NCI-H1694 (cell line): ENCODE results near the gene DPYD.

Experiments
- DNase-seq: peaks from one replicate; lab custom pipeline; 2025; lab: John Stamatoyannopoulos, UW

DPYD gene

GRCh38 chr1:97091679-97092078 is 829.2 kb downstream of the DPYD start:
- DNase-seq, result no peak

GRCh38 chr1:97091263-97091662 is 829.6 kb downstream of the DPYD start:
- no peak for DNase-seq

GRCh38 chr1:97090725-97091124 is 830.1 kb downstream of the DPYD start:
- DNase-seq, result no peak

- DNase-seq, result no peak
Observed at GRCh38 chr1:97089173-97089572, 831.7 kb downstream of the DPYD start.

GRCh38 chr1:97088391-97088790 is 832.4 kb downstream of the DPYD start:
- DNase-seq, result no peak

- DNase-seq, result no peak
Observed at GRCh38 chr1:97084546-97084945, 836.3 kb downstream of the DPYD start.

- DNase-seq, result no peak
Observed at GRCh38 chr1:97082160-97082848, 838.5 kb downstream of the DPYD start.

GRCh38 chr1:97078872-97079271 is 842.0 kb downstream of the DPYD start:
- DNase-seq, result no peak

GRCh38 chr1:97077221-97077620 is 843.6 kb downstream of the DPYD start:
- DNase-seq, result no peak

GRCh38 chr1:97074771-97075170 is 846.1 kb downstream of the DPYD start:
- no peak for DNase-seq

- no peak for DNase-seq
Observed at GRCh38 chr1:97073936-97074335, 846.9 kb downstream of the DPYD start.

- DNase-seq, result no peak
Observed at GRCh38 chr1:97073169-97073568, 847.7 kb downstream of the DPYD start.

- no peak for DNase-seq
Observed at GRCh38 chr1:97071173-97071572, 849.7 kb downstream of the DPYD start.

- no peak for DNase-seq
Observed at GRCh38 chr1:97070376-97070775, 850.5 kb downstream of the DPYD start.

- no peak for DNase-seq
Observed at GRCh38 chr1:97069312-97069711, 851.5 kb downstream of the DPYD start.

- no peak for DNase-seq
Observed at GRCh38 chr1:97066860-97067259, 854.0 kb downstream of the DPYD start.

- no peak for DNase-seq
Observed at GRCh38 chr1:97063532-97063931, 857.3 kb downstream of the DPYD start.

- no peak for DNase-seq
Observed at GRCh38 chr1:97061604-97062003, 859.2 kb downstream of the DPYD start.

GRCh38 chr1:97056386-97056785 is 864.4 kb downstream of the DPYD start:
- no peak for DNase-seq

- no peak for DNase-seq
Observed at GRCh38 chr1:97053268-97053667, 867.6 kb downstream of the DPYD start.

- DNase-seq, result no peak
Observed at GRCh38 chr1:97051823-97052222, 869.0 kb downstream of the DPYD start.

GRCh38 chr1:97050506-97050905 is 870.3 kb downstream of the DPYD start:
- DNase-seq, result peak; percentile 2

- DNase-seq, result no peak
Observed at GRCh38 chr1:97047421-97047793, 873.4 kb downstream of the DPYD start.

- no peak for DNase-seq
Observed at GRCh38 chr1:97046765-97047420, 873.9 kb downstream of the DPYD start.
